GM10266 (cell line): ENCODE data around the gene SYT17.

Experiments used
- DNase-seq: peaks from one replicate; pipeline ENCODE4 v3.0.0; 2012; ENCODE audit errors: extremely low spot score
- CTCF ChIP-seq: IDR thresholded peaks from 2 replicates; pipeline ENCODE4 v1.5.1; 2012; ENCODE audit warnings: mild to moderate bottlenecking, low read depth; ENCODE audit not compliant: control insufficient read depth, insufficient read depth; ENCODE audit errors: missing control alignments

The SYT17 gene

DNA sequence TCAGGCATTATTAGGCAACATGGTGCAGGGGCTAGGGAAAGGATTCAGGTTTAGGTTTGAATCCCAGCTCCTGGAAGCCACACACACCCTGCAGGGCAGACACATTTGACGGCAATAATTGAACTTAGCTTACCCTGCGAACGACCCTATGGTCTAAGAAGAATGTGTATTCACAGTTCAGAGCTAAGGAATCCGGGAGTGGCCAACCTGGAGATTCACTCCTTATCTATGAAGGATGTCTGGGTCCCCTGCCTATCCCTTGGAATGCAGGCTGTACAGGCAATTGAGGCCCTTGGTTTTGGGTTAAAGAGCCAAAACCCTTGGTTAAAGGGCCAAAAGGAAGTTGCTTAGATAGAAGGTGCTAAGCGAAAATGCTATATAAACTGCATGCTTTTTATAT, 2.9 kb upstream of the SYT17 start:
- DNase-seq, result no peak
- TF ChIP-seq CTCF, result no peak

GRCh38 chr16:19166500-19166899, 1.5 kb upstream of the SYT17 start:
- no peak for DNase-seq
- peak; percentile 25 for TF ChIP-seq CTCF

DNA sequence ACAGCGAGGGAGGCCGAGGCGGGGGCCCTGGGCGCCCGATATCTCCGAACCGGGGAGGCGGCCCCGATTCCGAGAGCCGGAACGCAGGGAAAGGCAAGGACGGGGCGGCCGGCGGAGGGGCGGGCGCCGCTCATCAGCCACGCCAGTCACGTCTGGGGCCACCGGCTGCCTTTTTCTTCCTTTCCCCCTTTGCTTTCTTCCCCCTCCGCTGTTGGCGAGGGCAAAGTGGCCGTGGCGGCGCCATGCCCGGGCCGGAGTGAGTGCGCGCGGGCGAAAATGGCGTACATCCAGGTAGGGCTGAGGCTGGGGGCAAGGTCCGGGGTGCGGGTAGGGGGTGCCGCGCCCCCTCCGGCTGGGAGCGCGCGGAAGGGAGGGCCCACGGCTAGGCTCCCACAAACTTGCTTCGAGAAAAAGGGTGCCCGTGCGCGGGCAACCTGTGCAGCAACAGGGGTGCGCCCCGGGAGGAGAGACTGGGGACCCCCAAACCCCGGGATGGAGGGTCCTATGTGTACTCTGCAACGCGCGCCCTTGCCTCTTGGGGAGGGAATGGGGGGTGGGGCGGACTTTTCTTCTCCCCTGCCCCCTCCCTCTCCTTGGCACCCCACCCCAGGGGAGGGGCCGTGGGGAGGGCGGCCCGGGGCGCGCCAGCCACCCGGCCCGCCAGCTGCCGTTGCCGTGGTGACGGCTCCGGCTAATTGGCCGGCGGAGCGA, 486 bp downstream of the SYT17 start:
- peak; percentile 61 for DNase-seq
- no peak for TF ChIP-seq CTCF

DNA sequence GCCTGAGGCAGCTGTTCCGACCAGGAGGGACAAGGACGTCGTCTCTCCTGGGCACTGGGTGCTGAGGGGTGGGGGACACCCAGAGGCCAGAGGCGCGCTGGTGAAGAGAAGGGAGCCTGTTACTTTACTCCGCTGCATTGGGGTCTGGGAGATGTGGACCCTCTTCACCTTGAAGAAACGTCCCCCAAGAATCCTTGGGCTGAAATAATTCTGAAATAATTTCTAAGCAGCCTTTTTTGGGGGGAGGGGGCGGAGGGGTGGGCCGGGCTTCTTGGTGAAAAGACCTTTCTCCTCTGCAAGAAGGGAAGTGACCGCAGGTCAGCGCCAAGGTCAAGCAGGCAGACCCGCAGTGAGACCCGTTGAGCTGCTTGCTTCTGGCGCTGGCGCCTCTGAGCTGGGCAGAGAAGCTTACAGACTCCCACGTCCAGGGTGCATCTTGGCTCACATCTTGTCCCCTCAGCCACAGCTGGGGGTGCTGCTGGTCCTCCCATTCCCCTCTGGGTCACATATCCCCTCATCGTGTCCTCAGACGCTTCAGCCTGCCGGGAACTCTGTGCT, 1.1 kb downstream of the SYT17 start:
- no peak for DNase-seq
- TF ChIP-seq CTCF, result no peak

GRCh38 chr16:19170043-19170655, 2.1 kb downstream of the SYT17 start:
- no peak for TF ChIP-seq CTCF
- DNase-seq, result no peak

- no peak for DNase-seq
- no peak for TF ChIP-seq CTCF
Measured at GRCh38 chr16:19172098-19172780, 4.2 kb downstream of the SYT17 start.

GRCh38 chr16:19173059-19173458, 5.0 kb downstream of the SYT17 start:
- TF ChIP-seq CTCF, result no peak
- DNase-seq, result no peak
